ENCODE data around the gene PGA5. TPM values are rescaled to one million over a fixed set of nuclear protein-coding genes. Genes with fewer than 3 reads are reported as not detected.

The PGA5 gene
- polyA plus RNA-seq, 1 experiment = 2.1 TPM

- CTCF ChIA-PET = interaction anchor here (0.6 to 1.3 kb wide), 3 partner anchors 26 to 439 kb away, joined by 3 to 5 read pairs (median 4); no protein-coding TSS in a partner anchor
- Histone ChIP-seq H3K4me3 (ENCODE audit: low read depth, low read length) (no peak overlapping the region), H3K27ac (ENCODE audit: low read depth, low read length) (no peak overlapping the region), H3K27me3 (ENCODE audit: control insufficient read depth, insufficient read depth, low read length) (peaks cover 3% of the 10 kb centered on the region), H3K9me3 (ENCODE audit: control insufficient read depth, insufficient read depth, low read length) (no peaks in the 10 kb centered on the region; the same call in 1 of the 2 replicates)
- POLR2A ChIA-PET = no interaction called here
- no peak for TF ChIP-seq CTCF (IDR thresholded peaks at IDR 0.05; ENCODE audit: low read depth, low read length)
- DNase-seq (ENCODE audit: low read depth, low spot score) = no peak
Measured at GRCh38 chr11:61280883-61281580, 40.1 kb downstream of the PGA5 start.

GRCh38 chr11:61281581-61282250 is 40.7 kb downstream of the PGA5 start:
- H3K27ac ChIP-seq (ENCODE audit: low read depth, low read length) = no peak overlapping the region
- peaks cover 3% of the 10 kb centered on the region for H3K27me3 ChIP-seq (ENCODE audit: control insufficient read depth, insufficient read depth, low read length)
- CTCF ChIA-PET = interaction anchor here (0.6 to 1.0 kb wide), 2 partner anchors 94 to 438 kb away, joined by 3 to 4 read pairs; no protein-coding TSS in a partner anchor
- no peak for TF ChIP-seq CTCF (IDR thresholded peaks at IDR 0.05; ENCODE audit: low read depth, low read length)
- no peak for DNase-seq (ENCODE audit: low read depth, low spot score)
- POLR2A ChIA-PET = interaction anchor here (0.6 kb wide), 1 partner anchor 12 kb away, joined by 4 read pairs; no protein-coding TSS in a partner anchor
- H3K4me3 ChIP-seq (ENCODE audit: low read depth, low read length) = peak overlapping the region; percentile 32
- no peaks in the 10 kb centered on the region; the same call in 1 of the 2 replicates for H3K9me3 ChIP-seq (ENCODE audit: control insufficient read depth, insufficient read depth, low read length)

GRCh38 chr11:61283613-61284012 is 42.6 kb downstream of the PGA5 start:
- ChIA-PET POLR2A (no interaction called here), CTCF (no interaction called here)
- DNase-seq (ENCODE audit: low read depth, low spot score) = no peak
- Histone ChIP-seq H3K9me3 (ENCODE audit: control insufficient read depth, insufficient read depth, low read length) (no peaks in the 10 kb centered on the region; the same call in 1 of the 2 replicates), H3K4me3 (ENCODE audit: low read depth, low read length) (no peak overlapping the region), H3K27me3 (ENCODE audit: control insufficient read depth, insufficient read depth, low read length) (peaks cover 3% of the 10 kb centered on the region), H3K27ac (ENCODE audit: low read depth, low read length) (no peak overlapping the region)
- no peak for TF ChIP-seq CTCF (IDR thresholded peaks at IDR 0.05; ENCODE audit: low read depth, low read length)

- DNase-seq (ENCODE audit: low read depth, low spot score) = no peak
- CTCF ChIA-PET = no interaction called here
- no peak overlapping the region for H3K4me3 ChIP-seq (ENCODE audit: low read depth, low read length)
- POLR2A ChIA-PET = no interaction called here
- TF ChIP-seq CTCF (IDR thresholded peaks at IDR 0.05; ENCODE audit: low read depth, low read length) = no peak
- no peak overlapping the region for H3K27ac ChIP-seq (ENCODE audit: low read depth, low read length)
- no peaks in the 10 kb centered on the region for H3K27me3 ChIP-seq (ENCODE audit: control insufficient read depth, insufficient read depth, low read length)
- H3K9me3 ChIP-seq (ENCODE audit: control insufficient read depth, insufficient read depth, low read length) = no peaks in the 10 kb centered on the region
Measured at GRCh38 chr11:61287338-61287977, 46.5 kb downstream of the PGA5 start.
